ENCODE data around the gene LTBP1. TPM values are rescaled to one million over a fixed set of nuclear protein-coding genes. Genes with fewer than 3 reads are reported as not detected.

The LTBP1 gene
- total RNA-seq, 4 donors from 2014 or later: 15.8 to 56.7 (median 28.3) TPM

DNA sequence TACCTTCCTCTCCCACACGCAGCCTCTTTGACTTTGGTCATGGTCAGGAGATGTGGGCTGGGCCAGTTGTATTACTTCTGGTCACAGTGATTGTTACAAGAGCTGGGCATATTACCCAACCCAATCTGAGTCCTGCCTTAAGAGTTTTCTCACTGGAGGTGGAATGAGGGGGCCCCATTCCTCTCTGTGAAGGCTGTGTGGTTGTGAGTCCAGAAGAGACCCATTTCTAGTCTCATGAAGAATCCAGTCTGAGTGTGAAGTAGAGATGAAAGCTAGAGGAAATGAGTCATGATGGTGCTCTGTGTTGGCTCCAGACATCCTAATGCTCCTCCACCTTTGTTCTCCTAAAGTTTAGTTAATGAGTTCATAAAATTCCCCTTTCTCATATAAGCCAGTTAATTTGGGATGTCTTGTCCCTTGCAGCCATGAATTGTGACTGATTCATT, 478.9 kb downstream of the LTBP1 start:
- Histone ChIP-seq H3K4me3 (no peak overlapping the region), H3K27me3 (no peaks in the 10 kb centered on the region), H3K9me3 (no peaks in the 10 kb centered on the region), H3K4me1 (no peaks in the 10 kb centered on the region), H3K27ac (no peak overlapping the region), H3K36me3 (no peaks in the 10 kb centered on the region)
- no peak for DNase-seq
- 87% methylated on average over 1 of the region's 1 CpG; no CpG with 5 or more reads in 1 of the 2 donors for WGBS, 2 donors (ENCODE audit: low coverage in 1 of 2)
- in situ Hi-C loops (cut with MboI; ENCODE audit: low pct_ligation_motif_present in 1 of 4, low pct_unique_long_range_greater_than_20kb in 1 of 4, low sequenced_read_pairs in 3 of 4): no loop called here
- intact Hi-C loops (cut with DNase I; ENCODE audit: low total_unique reads): no loop called here
- TF ChIP-seq POLR2A (IDR thresholded peaks at IDR 0.05) (no peak), EP300 (IDR thresholded peaks at IDR 0.05; ENCODE audit: low read depth) (no peak), POLR2AphosphoS5 (IDR thresholded peaks at IDR 0.05) (no peak)
- TF ChIP-seq, protein P1, sequence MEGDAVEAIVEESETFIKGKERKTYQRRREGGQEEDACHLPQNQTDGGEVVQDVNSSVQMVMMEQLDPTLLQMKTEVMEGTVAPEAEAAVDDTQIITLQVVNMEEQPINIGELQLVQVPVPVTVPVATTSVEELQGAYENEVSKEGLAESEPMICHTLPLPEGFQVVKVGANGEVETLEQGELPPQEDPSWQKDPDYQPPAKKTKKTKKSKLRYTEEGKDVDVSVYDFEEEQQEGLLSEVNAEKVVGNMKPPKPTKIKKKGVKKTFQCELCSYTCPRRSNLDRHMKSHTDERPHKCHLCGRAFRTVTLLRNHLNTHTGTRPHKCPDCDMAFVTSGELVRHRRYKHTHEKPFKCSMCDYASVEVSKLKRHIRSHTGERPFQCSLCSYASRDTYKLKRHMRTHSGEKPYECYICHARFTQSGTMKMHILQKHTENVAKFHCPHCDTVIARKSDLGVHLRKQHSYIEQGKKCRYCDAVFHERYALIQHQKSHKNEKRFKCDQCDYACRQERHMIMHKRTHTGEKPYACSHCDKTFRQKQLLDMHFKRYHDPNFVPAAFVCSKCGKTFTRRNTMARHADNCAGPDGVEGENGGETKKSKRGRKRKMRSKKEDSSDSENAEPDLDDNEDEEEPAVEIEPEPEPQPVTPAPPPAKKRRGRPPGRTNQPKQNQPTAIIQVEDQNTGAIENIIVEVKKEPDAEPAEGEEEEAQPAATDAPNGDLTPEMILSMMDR (IDR thresholded peaks at IDR 0.05): no peak

DNA sequence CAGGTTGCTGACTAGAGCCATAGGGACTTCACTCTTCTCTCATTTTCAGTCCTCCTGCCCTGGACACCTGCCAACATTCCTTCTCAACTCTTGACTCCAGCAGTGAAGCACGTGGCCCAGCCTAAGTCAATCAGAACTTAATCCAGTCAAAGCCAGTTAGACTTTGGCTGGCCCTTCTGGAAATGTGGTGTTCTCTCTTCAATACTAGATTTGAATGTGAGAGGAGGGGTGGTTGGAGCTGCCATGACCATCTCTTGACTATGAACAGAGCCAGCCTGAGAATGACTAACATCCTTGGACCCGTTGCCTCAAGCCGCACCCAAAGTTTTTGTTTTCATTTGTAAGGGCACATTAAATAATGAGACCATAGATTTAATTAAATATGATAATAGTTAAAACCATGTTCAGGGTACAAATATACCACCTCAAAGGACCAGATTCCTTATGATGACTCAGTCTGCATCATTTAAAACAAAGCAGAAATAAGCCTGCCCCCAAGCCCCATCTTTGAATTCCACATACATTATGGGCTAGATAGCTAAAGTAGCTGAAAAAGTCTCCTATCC, 480.0 kb downstream of the LTBP1 start:
- H3K27ac ChIP-seq: no peak overlapping the region
- intact Hi-C loops (cut with DNase I; ENCODE audit: low total_unique reads): no loop called here
- H3K9me3 ChIP-seq: no peaks in the 10 kb centered on the region
- H3K4me1 ChIP-seq: no peaks in the 10 kb centered on the region
- DNase-seq: no peak
- WGBS, 2 donors (ENCODE audit: low coverage in 1 of 2): 17 to 56% methylated on average over 1 to 3 of the region's 3 CpGs
- no peaks in the 10 kb centered on the region for H3K36me3 ChIP-seq
- in situ Hi-C loops (cut with MboI; ENCODE audit: low pct_ligation_motif_present in 1 of 4, low pct_unique_long_range_greater_than_20kb in 1 of 4, low sequenced_read_pairs in 3 of 4): no loop called here
- no peaks in the 10 kb centered on the region for H3K27me3 ChIP-seq
- H3K4me3 ChIP-seq: no peak overlapping the region
- TF ChIP-seq EP300 (IDR thresholded peaks at IDR 0.05; ENCODE audit: low read depth) (no peak), POLR2AphosphoS5 (IDR thresholded peaks at IDR 0.05) (no peak), POLR2A (IDR thresholded peaks at IDR 0.05) (no peak)
- TF ChIP-seq, protein P1 (IDR thresholded peaks at IDR 0.05): no peak

DNA sequence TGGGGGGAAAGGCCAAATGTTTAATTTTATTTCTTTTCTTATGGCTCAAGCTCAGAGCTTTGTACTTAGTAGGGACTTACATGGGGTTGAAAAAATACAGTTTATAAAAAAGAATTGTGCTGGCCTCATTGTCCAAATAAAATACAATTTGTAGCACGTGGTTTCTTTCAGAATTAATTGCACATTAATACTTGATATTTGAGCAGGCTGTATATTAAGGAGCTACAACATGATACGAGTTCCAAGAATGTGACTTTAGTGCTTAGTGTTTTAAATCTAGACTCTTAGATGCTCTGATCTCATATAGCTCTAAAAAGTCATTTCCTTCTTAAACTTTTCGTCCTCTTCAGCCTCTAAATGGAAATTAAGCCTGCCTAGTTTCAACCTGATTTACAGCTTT, 483.3 kb downstream of the LTBP1 start:
- H3K4me1 ChIP-seq: no peaks in the 10 kb centered on the region
- H3K9me3 ChIP-seq: no peaks in the 10 kb centered on the region
- DNase-seq: no peak
- no peaks in the 10 kb centered on the region for H3K36me3 ChIP-seq
- intact Hi-C loops (cut with DNase I; ENCODE audit: low total_unique reads) (no loop called here), in situ Hi-C loops (cut with MboI; ENCODE audit: low pct_ligation_motif_present in 1 of 4, low pct_unique_long_range_greater_than_20kb in 1 of 4, low sequenced_read_pairs in 3 of 4) (no loop called here)
- H3K27me3 ChIP-seq: no peaks in the 10 kb centered on the region
- H3K27ac ChIP-seq: no peak overlapping the region
- no peak for TF ChIP-seq EP300 (IDR thresholded peaks at IDR 0.05; ENCODE audit: low read depth)
- TF ChIP-seq, protein P1 (IDR thresholded peaks at IDR 0.05): no peak
- no peak for TF ChIP-seq POLR2AphosphoS5 (IDR thresholded peaks at IDR 0.05)
- no peak for TF ChIP-seq POLR2A (IDR thresholded peaks at IDR 0.05)
- WGBS, 2 donors (ENCODE audit: low coverage in 1 of 2): 49 to 56% methylated on average over 3 of the region's 3 CpGs
- H3K4me3 ChIP-seq: no peak overlapping the region

DNA sequence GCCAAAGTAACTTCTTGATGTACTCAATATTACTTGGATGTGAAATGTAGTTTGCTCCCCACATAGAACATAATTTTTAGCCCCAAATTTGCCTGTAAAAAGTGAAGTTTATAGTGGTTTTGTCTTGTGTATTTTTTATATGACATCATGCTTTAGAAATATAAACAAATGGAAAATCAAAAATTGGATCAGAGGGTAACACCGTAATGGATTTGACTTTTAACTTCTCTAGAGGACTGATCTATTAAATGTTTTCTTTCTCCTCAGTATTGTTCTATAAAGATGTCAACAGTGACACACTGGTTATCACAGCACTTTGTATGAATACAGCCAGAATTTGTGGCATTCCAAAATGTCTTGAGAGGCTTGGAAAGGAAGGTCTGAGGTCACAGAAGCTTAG, 484.1 kb downstream of the LTBP1 start:
- no peak for DNase-seq
- no peaks in the 10 kb centered on the region for H3K9me3 ChIP-seq
- H3K36me3 ChIP-seq: no peaks in the 10 kb centered on the region
- no peak overlapping the region for H3K4me3 ChIP-seq
- intact Hi-C loops (cut with DNase I; ENCODE audit: low total_unique reads) (no loop called here), in situ Hi-C loops (cut with MboI; ENCODE audit: low pct_ligation_motif_present in 1 of 4, low pct_unique_long_range_greater_than_20kb in 1 of 4, low sequenced_read_pairs in 3 of 4) (no loop called here)
- H3K27ac ChIP-seq: no peak overlapping the region
- 57 to 80% methylated on average over 1 of the region's 1 CpG for WGBS, 2 donors (ENCODE audit: low coverage in 1 of 2)
- H3K27me3 ChIP-seq: no peaks in the 10 kb centered on the region
- TF ChIP-seq EP300 (IDR thresholded peaks at IDR 0.05; ENCODE audit: low read depth): no peak
- TF ChIP-seq, protein P1 (IDR thresholded peaks at IDR 0.05): no peak
- no peak for TF ChIP-seq POLR2AphosphoS5 (IDR thresholded peaks at IDR 0.05)
- no peak for TF ChIP-seq POLR2A (IDR thresholded peaks at IDR 0.05)
- H3K4me1 ChIP-seq: no peaks in the 10 kb centered on the region

Measured in transverse colon (tissue), 4 donors.